AG09309 (cell line): ENCODE data around the gene ZNF385C.

ENCODE experiments used
- DNase-seq: peaks from one replicate; pipeline ENCODE4 v3.0.0-alpha.2; 2010; ENCODE audit warnings: low read depth
- H3K4me3 ChIP-seq: 2 replicates; pipeline ENCODE4 v1.5.1; 2011; ENCODE audit warnings: mild to moderate bottlenecking, low read depth, low read length, moderate library complexity; ENCODE audit not compliant: control insufficient read depth
- TF ChIP-seq, protein P1 (sequence below): IDR thresholded peaks from 2 replicates; pipeline ENCODE4 v1.5.1; 2011; ENCODE audit warnings: mild to moderate bottlenecking, low read depth, low read length, inconsistent platforms; ENCODE audit not compliant: insufficient read depth, control insufficient read depth; ENCODE audit errors: missing control alignments

Gene ZNF385C

DNA sequence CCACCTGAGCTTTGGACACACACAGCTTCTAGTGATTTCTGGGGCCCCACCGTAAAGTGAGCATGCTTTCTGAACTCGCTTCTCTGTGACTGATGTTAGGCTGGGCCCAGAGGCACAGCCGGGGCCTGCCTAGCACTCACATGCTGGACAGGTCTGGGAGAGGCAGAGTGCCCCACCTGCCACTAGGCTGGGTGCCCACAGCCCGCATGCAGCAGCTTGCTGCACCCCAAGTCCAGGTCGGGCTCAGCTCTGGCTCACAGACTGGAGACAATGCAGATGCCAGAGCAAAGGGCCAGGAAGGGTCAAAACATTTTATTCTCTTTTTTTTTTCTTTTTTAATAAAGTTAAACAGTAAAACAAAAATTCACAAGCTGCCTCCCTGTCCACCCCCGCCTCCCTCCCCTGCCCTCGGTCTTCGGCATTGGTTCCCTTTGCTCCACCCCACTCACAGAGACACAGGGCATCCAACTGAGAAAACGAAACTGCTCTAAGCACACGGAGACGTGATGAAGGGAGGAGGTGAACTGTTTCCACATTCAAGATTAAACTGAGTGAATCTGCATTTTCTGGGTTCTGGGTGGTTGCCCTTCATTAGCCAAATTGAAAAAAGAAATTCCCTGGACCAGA, 122.0 kb downstream of the ZNF385C start:
- DNase-seq: no peak
- H3K4me3 ChIP-seq: no peak overlapping the region
- TF ChIP-seq, protein P1, sequence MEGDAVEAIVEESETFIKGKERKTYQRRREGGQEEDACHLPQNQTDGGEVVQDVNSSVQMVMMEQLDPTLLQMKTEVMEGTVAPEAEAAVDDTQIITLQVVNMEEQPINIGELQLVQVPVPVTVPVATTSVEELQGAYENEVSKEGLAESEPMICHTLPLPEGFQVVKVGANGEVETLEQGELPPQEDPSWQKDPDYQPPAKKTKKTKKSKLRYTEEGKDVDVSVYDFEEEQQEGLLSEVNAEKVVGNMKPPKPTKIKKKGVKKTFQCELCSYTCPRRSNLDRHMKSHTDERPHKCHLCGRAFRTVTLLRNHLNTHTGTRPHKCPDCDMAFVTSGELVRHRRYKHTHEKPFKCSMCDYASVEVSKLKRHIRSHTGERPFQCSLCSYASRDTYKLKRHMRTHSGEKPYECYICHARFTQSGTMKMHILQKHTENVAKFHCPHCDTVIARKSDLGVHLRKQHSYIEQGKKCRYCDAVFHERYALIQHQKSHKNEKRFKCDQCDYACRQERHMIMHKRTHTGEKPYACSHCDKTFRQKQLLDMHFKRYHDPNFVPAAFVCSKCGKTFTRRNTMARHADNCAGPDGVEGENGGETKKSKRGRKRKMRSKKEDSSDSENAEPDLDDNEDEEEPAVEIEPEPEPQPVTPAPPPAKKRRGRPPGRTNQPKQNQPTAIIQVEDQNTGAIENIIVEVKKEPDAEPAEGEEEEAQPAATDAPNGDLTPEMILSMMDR: no peak
